Colonic mucosa (tissue), 4 donors: ENCODE measurements around the gene SRPRA. TPM values are rescaled to one million over a fixed set of nuclear protein-coding genes. Genes with fewer than 3 reads are reported as not detected.

ENCODE experiments used
- DNase-seq: peaks from one replicate; pipeline ENCODE4 v3.0.0-alpha.2; 2020
- H3K27ac ChIP-seq: fragments of 200-600 bp; one replicate; pipeline ENCODE4 v1.8.0; 2021
- H3K27me3 ChIP-seq: fragments of 200-600 bp; one replicate; pipeline ENCODE4 v1.8.0; 2021
- H3K36me3 ChIP-seq: fragments of 200-600 bp; one replicate; pipeline ENCODE4 v1.8.0; 2021
- H3K4me1 ChIP-seq: fragments of 200-600 bp; one replicate; pipeline ENCODE4 v1.8.0; 2021; ENCODE audit warnings: mild to moderate bottlenecking
- H3K4me3 ChIP-seq: fragments of 200-600 bp; one replicate; pipeline ENCODE4 v1.8.0; 2021
- H3K9ac ChIP-seq, 2 donors: one replicate each; pipeline ENCODE4 v1.7.0; 2013; ENCODE audit warnings: control low read depth in 2 of 2, low read depth in 2 of 2, low read length in 2 of 2
- H3K9me3 ChIP-seq: fragments of 200-600 bp; one replicate; pipeline ENCODE4 v1.8.0; 2021
- CTCF ChIP-seq: fragments of 200-600 bp; IDR thresholded peaks from one replicate; pipeline ENCODE4 v1.8.0; 2022; ENCODE audit warnings: antibody characterized with exemption, mild to moderate bottlenecking
- intact Hi-C: fragments of 100-400 bp; cut with DNase I; formaldehyde crosslinking; loops from one replicate; pipeline ENCODE4 v1.14.1; 2022
- total RNA-seq, 2 donors: library from RNA; stranded (reverse); fragmentation: NEBNext Ultra II Directional in 1 of 2; extraction: Animal tissue kit (Norgen Biotek cat#: 25700) in 1 of 2; gene quantifications; one replicate each; pipeline ENCODE4 v1.2.1, GENCODE V29; 2021
- donor health status: healthy.
- donor health status: DM: no; HTN: no; CAD: no.
- donor health status: DM: no; HTN: no; CAD: no.

The SRPRA gene, protein sequence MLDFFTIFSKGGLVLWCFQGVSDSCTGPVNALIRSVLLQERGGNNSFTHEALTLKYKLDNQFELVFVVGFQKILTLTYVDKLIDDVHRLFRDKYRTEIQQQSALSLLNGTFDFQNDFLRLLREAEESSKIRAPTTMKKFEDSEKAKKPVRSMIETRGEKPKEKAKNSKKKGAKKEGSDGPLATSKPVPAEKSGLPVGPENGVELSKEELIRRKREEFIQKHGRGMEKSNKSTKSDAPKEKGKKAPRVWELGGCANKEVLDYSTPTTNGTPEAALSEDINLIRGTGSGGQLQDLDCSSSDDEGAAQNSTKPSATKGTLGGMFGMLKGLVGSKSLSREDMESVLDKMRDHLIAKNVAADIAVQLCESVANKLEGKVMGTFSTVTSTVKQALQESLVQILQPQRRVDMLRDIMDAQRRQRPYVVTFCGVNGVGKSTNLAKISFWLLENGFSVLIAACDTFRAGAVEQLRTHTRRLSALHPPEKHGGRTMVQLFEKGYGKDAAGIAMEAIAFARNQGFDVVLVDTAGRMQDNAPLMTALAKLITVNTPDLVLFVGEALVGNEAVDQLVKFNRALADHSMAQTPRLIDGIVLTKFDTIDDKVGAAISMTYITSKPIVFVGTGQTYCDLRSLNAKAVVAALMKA
- total RNA-seq: 100 to 1,000 TPM in 1 of 2 donors, 10 to 100 TPM in 1; 75.8 to 102 TPM

- TF ChIP-seq CTCF: no peak
- intact Hi-C loops: loop anchor here (5.0 kb wide), 1 partner anchor 57 kb away; the partner anchor contains the start of genes FAM118B and RPUSD4
- peak within 1 kb of the TSS; percentile 89 to 95 for H3K9ac ChIP-seq
- no peaks in the 10 kb centered on the region for H3K27me3 ChIP-seq
- peaks cover 12% of the 10 kb centered on the region for H3K36me3 ChIP-seq
- peak; percentile 100 for DNase-seq
- H3K9me3 ChIP-seq: no peaks in the 10 kb centered on the region
- peak within 1 kb of the TSS; percentile 72 for H3K4me3 ChIP-seq
- peaks cover 5% of the 10 kb centered on the region for H3K4me1 ChIP-seq
- H3K27ac ChIP-seq: peak within 1 kb of the TSS; percentile 85
These were observed at the start of gene SRPRA, which contains the start of gene FOXRED1 for GRCh38 chr11:126268708-126269579. TSS of gene SRPRA (minus strand) at chr11:126268895. CDS start at chr11:126268804, 91 bp downstream. TSS of gene FOXRED1 (plus strand) at chr11:126269154. CDS start at chr11:126269207, 53 bp downstream.

GRCh38 chr11:126317756-126318573 lies 49.3 kb upstream of the SRPRA start:
- no peaks in the 10 kb centered on the region for H3K9me3 ChIP-seq
- no peaks in the 10 kb centered on the region for H3K36me3 ChIP-seq
- no peaks in the 10 kb centered on the region for H3K4me1 ChIP-seq
- peak; percentile 46 for DNase-seq
- peak overlapping the region; percentile 60 for H3K27ac ChIP-seq
- no peak overlapping the region for H3K4me3 ChIP-seq
- H3K27me3 ChIP-seq: no peaks in the 10 kb centered on the region
- intact Hi-C loops: loop anchor here (10.0 kb wide), 1 partner anchor 117 kb away; no protein-coding TSS in a partner anchor
- TF ChIP-seq CTCF: no peak
- peak overlapping the region; percentile 37 to 62 for H3K9ac ChIP-seq

- TF ChIP-seq CTCF: no peak
- intact Hi-C loops: loop anchor here (10.0 kb wide), 1 partner anchor 117 kb away; no protein-coding TSS in a partner anchor
These were observed 48.7 kb upstream of the SRPRA start for GRCh38 chr11:126317432-126317755.

DNA sequence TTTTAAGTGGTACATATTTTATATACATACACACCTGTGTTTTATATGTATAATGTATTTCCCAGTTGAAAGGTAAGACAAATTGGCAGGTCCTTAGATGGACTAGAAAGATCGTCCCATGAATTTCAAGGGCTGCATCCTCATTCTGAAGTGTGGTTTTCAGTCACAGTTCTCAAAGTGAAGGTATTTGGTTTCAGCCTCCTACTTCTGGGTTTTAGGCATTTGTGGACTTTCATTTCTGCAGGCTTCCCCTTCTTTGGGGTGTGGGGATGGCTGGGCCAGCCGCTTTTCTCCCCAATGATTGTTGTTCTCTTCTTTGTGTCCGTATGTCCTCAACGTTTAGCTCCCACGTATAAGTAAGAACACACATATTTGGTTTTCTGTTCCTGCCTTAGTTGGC lies 45.1 kb upstream of the SRPRA start:
- Histone ChIP-seq H3K4me1 (peaks cover 4% of the 10 kb centered on the region), H3K9me3 (no peaks in the 10 kb centered on the region), H3K9ac (no peak overlapping the region), H3K27me3 (no peaks in the 10 kb centered on the region), H3K27ac (no peak overlapping the region), H3K36me3 (no peaks in the 10 kb centered on the region), H3K4me3 (no peak overlapping the region)
- TF ChIP-seq CTCF: no peak
- DNase-seq: no peak
- intact Hi-C loops: loop anchor here (5.0 to 10.0 kb wide), 2 partner anchors 38 to 121 kb away; no protein-coding TSS in a partner anchor

More at GRCh38 chr11:126317432-126317755, 48.7 kb upstream of the SRPRA start:
- Histone ChIP-seq H3K4me1 (peaks cover 3% of the 10 kb centered on the region), H3K4me3 (no peak overlapping the region), H3K36me3 (no peaks in the 10 kb centered on the region), H3K9ac (no peak overlapping the region), H3K27ac (peak overlapping the region; percentile 60), H3K9me3 (no peaks in the 10 kb centered on the region), H3K27me3 (no peaks in the 10 kb centered on the region)
- no peak for DNase-seq
